Neural cell (in vitro differentiated cells): Measurements from ENCODE around the gene MBD1. TPM values are rescaled to one million over a fixed set of nuclear protein-coding genes. Genes with fewer than 3 reads are reported as not detected.

Source experiments
- H2AFZ ChIP-seq: fragments of 200-600, 300-800 bp; sonication (generic), shearing (Covaris generic); 2 replicates; pipeline ENCODE4 v1.6.0; 2014; ENCODE audit warnings: low read depth, mild to moderate bottlenecking, antibody characterized with exemption, low read length, moderate library complexity
- H3F3A ChIP-seq: fragments of 200-600 bp; shearing (Covaris generic); 2 replicates; pipeline ENCODE4 v1.6.1; 2016; ENCODE audit warnings: mild to moderate bottlenecking, moderate library complexity, mixed read lengths, antibody characterized with exemption, low read length; ENCODE audit not compliant: insufficient read depth, poor library complexity, severe bottlenecking
- H3K27ac ChIP-seq: fragments of 200-600, 300-800 bp; sonication (generic), shearing (Covaris generic); 2 replicates; pipeline ENCODE4 v1.5.1; 2014; ENCODE audit warnings: mild to moderate bottlenecking, low read length, moderate library complexity
- H3K27me3 ChIP-seq: fragments of 300-800, 200-600 bp; sonication (generic), shearing (Covaris generic); 2 replicates; pipeline ENCODE4 v1.6.0; 2014; ENCODE audit warnings: mild to moderate bottlenecking, low read depth, low read length, moderate library complexity; ENCODE audit not compliant: insufficient read depth
- H3K36me3 ChIP-seq: fragments of 300-800, 200-600 bp; sonication (generic), shearing (Covaris generic); 2 replicates; pipeline ENCODE4 v1.5.1; 2014; ENCODE audit warnings: mild to moderate bottlenecking, antibody characterized with exemption, low read length, moderate library complexity; ENCODE audit not compliant: insufficient read depth
- H3K4me2 ChIP-seq: fragments of 300-800, 200-600 bp; sonication (generic), shearing (Covaris generic); 2 replicates; pipeline ENCODE4 v1.6.0; 2014; ENCODE audit warnings: mild to moderate bottlenecking, low read length
- H3K4me3 ChIP-seq: fragments of 300-800, 200-600 bp; sonication (generic), shearing (Covaris generic); 2 replicates; pipeline ENCODE4 v1.5.1; 2014; ENCODE audit warnings: mild to moderate bottlenecking, low read length, moderate library complexity
- H3K79me2 ChIP-seq: fragments of 200-600 bp; shearing (Covaris generic); replicated peaks from 2 replicates; pipeline ENCODE4 v1.6.0; 2014; ENCODE audit warnings: mild to moderate bottlenecking, low read length, moderate library complexity; ENCODE audit not compliant: insufficient read depth
- H3K9ac ChIP-seq: fragments of 300-800, 200-600 bp; sonication (generic), shearing (Covaris generic); 2 replicates; pipeline ENCODE4 v1.6.1; 2016; ENCODE audit warnings: mild to moderate bottlenecking, low read length, mixed read lengths
- H3K9me2 ChIP-seq: fragments of 200-600 bp; shearing (Covaris generic); 2 replicates; pipeline ENCODE4 v1.6.1; 2016; ENCODE audit warnings: mild to moderate bottlenecking, low read length, mixed read lengths; ENCODE audit not compliant: insufficient read depth
- H3K9me3 ChIP-seq: fragments of 200-600, 300-800 bp; sonication (generic), shearing (Covaris generic); 2 replicates; pipeline ENCODE4 v1.6.1; 2016; ENCODE audit warnings: mild to moderate bottlenecking, mixed run types, low read length, moderate library complexity, mixed read lengths
- H4K20me1 ChIP-seq: fragments of 200-600 bp; shearing (Covaris generic); 2 replicates; pipeline ENCODE4 v1.6.1; 2016; ENCODE audit warnings: mild to moderate bottlenecking, mixed run types; ENCODE audit not compliant: insufficient read depth
- CTCF ChIP-seq: fragments of 450-650 bp; IDR thresholded peaks from 2 replicates; pipeline ENCODE4 v1.5.1; 2014; ENCODE audit warnings: antibody characterized with exemption, mild to moderate bottlenecking, moderate library complexity; ENCODE audit not compliant: poor library complexity, severe bottlenecking
- EP300 ChIP-seq: fragments of 450-650 bp; conservative IDR thresholded peaks from 2 replicates; pipeline ENCODE4 v1.6.1; 2014; ENCODE audit warnings: antibody characterized with exemption, mild to moderate bottlenecking, moderate library complexity; ENCODE audit not compliant: poor library complexity, severe bottlenecking
- EZH2 ChIP-seq: fragments of 200-600, 300-800 bp; shearing (Covaris generic), sonication (generic); IDR thresholded peaks from 2 replicates; pipeline ENCODE4 v1.6.1; 2014; ENCODE audit warnings: antibody characterized with exemption, low read length, borderline replicate concordance, mild to moderate bottlenecking; ENCODE audit not compliant: insufficient read depth, poor library complexity, severe bottlenecking
- MXI1 ChIP-seq: fragments of 450-650 bp; conservative IDR thresholded peaks from 2 replicates; pipeline ENCODE4 v1.6.1; 2014; ENCODE audit warnings: antibody characterized with exemption, mild to moderate bottlenecking; ENCODE audit not compliant: poor library complexity, severe bottlenecking
- POLR2AphosphoS5 ChIP-seq: IDR thresholded peaks from 2 replicates; pipeline ENCODE4 v1.6.1; 2012
- RAD21 ChIP-seq: fragments of 450-650 bp; conservative IDR thresholded peaks from 2 replicates; pipeline ENCODE4 v1.6.1; 2014; ENCODE audit warnings: antibody characterized with exemption, mild to moderate bottlenecking, moderate library complexity
- REST ChIP-seq: IDR thresholded peaks from 2 replicates; pipeline ENCODE4 v1.6.1; 2012; ENCODE audit warnings: borderline replicate concordance
- SMC3 ChIP-seq: fragments of 450-650 bp; conservative IDR thresholded peaks from 2 replicates; pipeline ENCODE4 v1.6.1; 2014; ENCODE audit warnings: antibody characterized with exemption, mild to moderate bottlenecking, moderate library complexity; ENCODE audit not compliant: poor library complexity
- TAF1 ChIP-seq: IDR thresholded peaks from 2 replicates; pipeline ENCODE4 v1.6.1; 2012; ENCODE audit warnings: low read depth
- polyA plus RNA-seq: library from polyadenylated mRNA; depleted of rRNA; stranded (reverse); fragments of >200 nt; gene quantifications from 2 replicates; pipeline ENCODE4 v1.2.3, GENCODE V29; 2014

The MBD1 gene
- polyA plus RNA-seq, 1 donor from 2014 or later = 106 TPM

GRCh38 chr18:50283469-50284209 is 2.3 kb upstream of the MBD1 start:
- no peak overlapping the region for H3K27ac ChIP-seq
- no peak overlapping the region for H3K4me2 ChIP-seq
- H3F3A ChIP-seq = no peaks in the 10 kb centered on the region
- no peaks in the 10 kb centered on the region for H3K9me2 ChIP-seq
- H3K27me3 ChIP-seq = no peaks in the 10 kb centered on the region
- H2AFZ ChIP-seq = no peak overlapping the region
- no peak overlapping the region for H3K9ac ChIP-seq
- H3K4me3 ChIP-seq = no peak overlapping the region
- no peaks in the 10 kb centered on the region for H4K20me1 ChIP-seq
- TF ChIP-seq POLR2AphosphoS5 (no peak), REST (no peak), SMC3 (no peak), CTCF (no peak), RAD21 (no peak), EZH2 (no peak), EP300 (no peak), MXI1 (no peak), TAF1 (no peak)
- H3K9me3 ChIP-seq = no peaks in the 10 kb centered on the region
- H3K79me2 ChIP-seq = peaks cover 23% of the 10 kb centered on the region
- H3K36me3 ChIP-seq = no peaks in the 10 kb centered on the region

- H3K9ac ChIP-seq = no peak overlapping the region
- H3K27ac ChIP-seq = no peak overlapping the region
- TF ChIP-seq EP300 (no peak), RAD21 (no peak), TAF1 (no peak), POLR2AphosphoS5 (no peak)
Measured at GRCh38 chr18:50282521-50283335, 1.4 kb upstream of the MBD1 start.

More at GRCh38 chr18:50282521-50283335, 1.4 kb upstream of the MBD1 start:
- no peaks in the 10 kb centered on the region for H3K9me3 ChIP-seq
- no peaks in the 10 kb centered on the region for H3K9me2 ChIP-seq
- H3K4me2 ChIP-seq = no peak overlapping the region
- no peak overlapping the region for H2AFZ ChIP-seq
- no peaks in the 10 kb centered on the region for H3K36me3 ChIP-seq
- H4K20me1 ChIP-seq = no peaks in the 10 kb centered on the region
- peak overlapping the region; percentile 82 for H3K4me3 ChIP-seq
- no peaks in the 10 kb centered on the region for H3K27me3 ChIP-seq
- H3F3A ChIP-seq = no peaks in the 10 kb centered on the region
- peaks cover 26% of the 10 kb centered on the region for H3K79me2 ChIP-seq
